Mesothelial cell of epicardium (in vitro differentiated cells): ENCODE data around the gene ANKRD36C. TPM values are rescaled to one million over a fixed set of nuclear protein-coding genes. Genes with fewer than 3 reads are reported as not detected.
"Not testable (repeated sequence)": the region's sequence is repeated elsewhere in the genome, so short reads cannot be mapped to it uniquely, and the experiment has no call there.

Source experiments
- DNase-seq, 2 experiments: peaks; one replicate each; pipeline ENCODE4 v3.0.0; 2021; ENCODE audit warnings: low spot score in 2 of 2; ENCODE audit not compliant: unreplicated experiment in 2 of 2
- H3K27ac Mint-ChIP-seq: 2 replicates; pipeline ENCODE4 v1.8.0; 2021; ENCODE audit warnings: mixed read lengths
- H3K27me3 Mint-ChIP-seq: 2 replicates; pipeline ENCODE4 v1.8.0; 2021; ENCODE audit warnings: low read depth, mixed read lengths
- H3K36me3 Mint-ChIP-seq: 2 replicates; pipeline ENCODE4 v1.8.0; 2021; ENCODE audit warnings: mixed read lengths
- H3K4me1 Mint-ChIP-seq: 2 replicates; pipeline ENCODE4 v1.8.0; 2021; ENCODE audit warnings: mixed read lengths
- H3K4me3 Mint-ChIP-seq: 2 replicates; pipeline ENCODE4 v1.8.0; 2021; ENCODE audit warnings: mild to moderate bottlenecking, moderate library complexity, mixed read lengths
- H3K9me3 Mint-ChIP-seq: 2 replicates; pipeline ENCODE4 v1.8.0; 2021; ENCODE audit warnings: mixed read lengths
- total RNA-seq: library from RNA; stranded (reverse); gene quantifications from 3 replicates; pipeline ENCODE4 v1.2.1, GENCODE V29; 2021
- TF ChIP-seq, protein P1 (sequence below): fragments of 200-600 bp; sonication (generic); IDR thresholded peaks from one replicate; pipeline ENCODE4 v1.5.0; 2021; ENCODE audit warnings: antibody characterized with exemption; ENCODE audit not compliant: unreplicated experiment

Gene ANKRD36C
- total RNA-seq, 1 donor from 2014 or later: 69.4 TPM

DNA sequence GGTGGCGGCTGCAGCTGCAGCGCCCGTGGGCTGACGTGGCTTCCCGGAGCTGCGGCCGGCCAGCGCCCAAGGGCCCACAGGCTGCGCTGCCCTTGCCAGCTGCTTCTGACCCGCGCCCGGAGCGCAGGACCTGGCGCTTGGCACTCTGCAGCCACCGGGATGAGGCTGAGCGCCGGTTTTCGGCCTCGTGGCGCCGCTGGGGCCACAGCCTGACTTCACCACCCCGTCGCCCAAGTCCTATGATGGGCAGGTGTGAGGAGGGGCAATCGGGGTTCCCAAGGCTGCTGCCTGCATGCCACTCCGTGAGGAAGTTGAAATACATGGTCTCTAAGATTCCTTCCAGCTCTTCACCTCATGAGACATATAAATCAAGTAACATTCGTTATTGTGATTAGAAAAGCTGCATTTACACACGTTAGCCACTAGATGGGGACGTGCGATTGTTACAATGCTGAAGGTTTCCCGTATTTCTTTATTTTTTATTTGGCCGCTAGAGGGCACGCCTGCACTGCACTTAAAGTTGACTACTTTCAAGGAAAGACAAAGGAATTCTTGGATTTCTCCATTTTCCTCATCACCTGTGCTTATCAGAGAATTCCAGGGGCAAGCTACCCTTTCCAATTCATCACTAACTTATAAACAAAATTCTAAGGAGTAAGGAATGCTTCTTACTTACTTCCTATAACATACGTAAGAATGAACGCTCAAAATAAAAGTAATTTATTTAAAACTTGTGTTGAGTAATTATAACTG, 1.1 kb upstream of the ANKRD36C start:
- H3K27ac Mint-ChIP-seq: peak overlapping the region; percentile 90
- peak in 1 of 2 experiments; percentile 62 for DNase-seq
- H3K27me3 Mint-ChIP-seq: peaks cover 33% of the 10 kb centered on the region
- not testable (repeated sequence) for H3K9me3 Mint-ChIP-seq, H3K36me3 Mint-ChIP-seq, H3K4me1 Mint-ChIP-seq
- TF ChIP-seq, protein P1, sequence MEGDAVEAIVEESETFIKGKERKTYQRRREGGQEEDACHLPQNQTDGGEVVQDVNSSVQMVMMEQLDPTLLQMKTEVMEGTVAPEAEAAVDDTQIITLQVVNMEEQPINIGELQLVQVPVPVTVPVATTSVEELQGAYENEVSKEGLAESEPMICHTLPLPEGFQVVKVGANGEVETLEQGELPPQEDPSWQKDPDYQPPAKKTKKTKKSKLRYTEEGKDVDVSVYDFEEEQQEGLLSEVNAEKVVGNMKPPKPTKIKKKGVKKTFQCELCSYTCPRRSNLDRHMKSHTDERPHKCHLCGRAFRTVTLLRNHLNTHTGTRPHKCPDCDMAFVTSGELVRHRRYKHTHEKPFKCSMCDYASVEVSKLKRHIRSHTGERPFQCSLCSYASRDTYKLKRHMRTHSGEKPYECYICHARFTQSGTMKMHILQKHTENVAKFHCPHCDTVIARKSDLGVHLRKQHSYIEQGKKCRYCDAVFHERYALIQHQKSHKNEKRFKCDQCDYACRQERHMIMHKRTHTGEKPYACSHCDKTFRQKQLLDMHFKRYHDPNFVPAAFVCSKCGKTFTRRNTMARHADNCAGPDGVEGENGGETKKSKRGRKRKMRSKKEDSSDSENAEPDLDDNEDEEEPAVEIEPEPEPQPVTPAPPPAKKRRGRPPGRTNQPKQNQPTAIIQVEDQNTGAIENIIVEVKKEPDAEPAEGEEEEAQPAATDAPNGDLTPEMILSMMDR: peak; percentile 98
- H3K4me3 Mint-ChIP-seq: peak overlapping the region; percentile 80

DNA sequence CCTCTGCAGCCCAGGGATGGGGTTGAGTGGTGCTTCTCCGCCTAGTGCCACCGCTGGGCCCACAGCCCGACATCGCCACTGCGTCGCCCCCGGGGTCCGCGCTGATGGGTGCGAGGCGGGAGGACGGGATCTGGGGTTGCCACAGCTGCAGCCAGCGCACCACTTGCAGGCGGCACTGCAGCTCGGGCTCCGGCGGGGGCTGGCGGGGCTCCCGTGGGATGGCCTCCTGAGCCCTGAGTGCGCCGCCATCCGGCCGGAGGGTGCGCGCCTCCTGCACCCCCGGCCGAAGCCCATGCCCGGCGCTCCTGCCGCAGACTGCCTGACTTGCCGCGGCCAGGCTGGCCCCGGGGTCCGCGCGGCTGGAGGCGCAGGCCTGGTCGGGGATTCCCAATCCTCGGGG, 478 bp upstream of the ANKRD36C start:
- H3K9me3 Mint-ChIP-seq, H3K27ac Mint-ChIP-seq, H3K4me1 Mint-ChIP-seq, DNase-seq, H3K36me3 Mint-ChIP-seq: not testable (repeated sequence)
- peak overlapping the region; percentile 95 for H3K4me3 Mint-ChIP-seq
- H3K27me3 Mint-ChIP-seq: peaks cover 28% of the 10 kb centered on the region

DNA sequence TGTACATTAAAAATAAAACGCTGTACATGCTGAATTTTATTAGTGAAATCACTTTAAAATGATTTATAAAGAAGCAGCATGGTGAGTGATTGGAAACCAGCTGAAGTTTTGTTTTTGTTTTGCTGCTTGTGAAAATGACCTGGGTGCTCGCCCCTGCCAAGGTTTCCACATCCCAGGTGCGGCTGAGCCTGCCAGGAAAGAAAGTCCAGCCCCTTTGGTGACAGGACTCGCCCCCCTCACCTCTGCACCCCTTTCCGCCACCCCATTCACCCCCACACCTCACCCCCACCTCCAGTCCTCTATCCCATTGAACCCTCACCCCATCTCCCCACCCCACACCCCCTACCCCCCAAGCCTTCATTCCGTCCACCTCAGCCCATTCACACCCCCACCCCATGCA, 740 bp downstream of the ANKRD36C start:
- Mint-ChIP-seq H3K27me3 (peaks cover 17% of the 10 kb centered on the region), H3K4me3 (peak overlapping the region; percentile 47)
- not testable (repeated sequence) for H3K36me3 Mint-ChIP-seq, H3K4me1 Mint-ChIP-seq, H3K27ac Mint-ChIP-seq, H3K9me3 Mint-ChIP-seq, DNase-seq

DNA sequence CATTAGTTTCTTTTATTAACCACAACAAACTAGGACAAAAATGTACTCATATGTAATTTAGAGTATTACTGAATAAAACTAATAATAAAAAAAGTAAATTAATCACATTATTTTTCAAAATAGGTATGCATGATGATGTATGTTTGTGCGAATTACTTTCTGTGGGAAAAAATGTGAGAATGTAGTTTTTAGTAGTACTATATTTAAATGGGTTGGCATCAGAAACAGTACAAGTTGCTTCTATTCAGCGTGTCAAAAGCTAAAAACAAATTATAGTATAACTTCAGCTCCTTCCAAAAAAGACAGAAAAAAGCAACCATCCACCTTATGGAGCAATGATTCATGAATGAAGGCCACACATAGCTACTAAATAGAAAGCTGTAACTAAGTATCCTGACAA, 40.0 kb downstream of the ANKRD36C start:
- H3K4me1 Mint-ChIP-seq, H3K27me3 Mint-ChIP-seq, DNase-seq, H3K27ac Mint-ChIP-seq, H3K36me3 Mint-ChIP-seq, H3K4me3 Mint-ChIP-seq: not testable (repeated sequence)
- peaks cover 11% of the 10 kb centered on the region for H3K9me3 Mint-ChIP-seq

DNA sequence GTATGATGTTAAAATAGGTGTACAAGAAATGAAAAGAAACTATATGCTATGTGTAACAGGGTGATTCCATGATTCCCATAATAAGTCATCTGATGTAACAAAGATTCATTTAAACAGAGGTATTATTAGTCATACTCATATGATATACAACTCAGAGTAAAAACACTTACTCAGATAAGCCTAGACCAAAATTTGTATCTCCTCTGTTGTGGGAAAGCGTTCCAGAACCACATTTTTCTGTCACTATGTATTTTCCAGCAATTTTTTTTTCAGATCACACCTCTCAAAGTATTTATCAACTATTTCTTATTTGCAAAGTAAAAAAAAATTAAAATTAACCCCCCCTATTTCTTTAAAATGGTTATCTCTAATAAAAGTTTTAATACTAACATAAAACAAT, 43.6 kb downstream of the ANKRD36C start:
- H3K9me3 Mint-ChIP-seq: peaks cover 16% of the 10 kb centered on the region
- not testable (repeated sequence) for H3K36me3 Mint-ChIP-seq, H3K27ac Mint-ChIP-seq, DNase-seq, H3K27me3 Mint-ChIP-seq, H3K4me3 Mint-ChIP-seq, H3K4me1 Mint-ChIP-seq

DNA sequence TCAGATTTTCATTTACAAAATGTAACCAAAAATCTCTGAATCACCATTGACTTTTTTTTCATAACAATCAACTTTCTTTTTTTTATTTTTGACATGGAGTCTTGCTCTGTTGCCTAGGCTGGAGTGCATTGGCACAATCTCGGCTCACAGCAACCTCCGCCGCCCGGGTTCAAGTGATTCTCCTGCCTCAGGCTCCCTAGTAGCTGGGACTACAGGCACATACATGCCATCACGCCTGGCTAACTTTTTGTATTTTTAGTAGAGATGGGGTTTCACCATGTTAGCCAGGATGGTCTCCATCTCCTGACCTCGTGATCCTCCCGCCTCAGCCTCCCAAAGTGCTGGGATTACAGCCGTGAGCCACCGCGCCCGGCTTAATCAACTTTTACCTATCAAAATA, 51.7 kb downstream of the ANKRD36C start:
- H3K36me3 Mint-ChIP-seq, H3K4me3 Mint-ChIP-seq, H3K4me1 Mint-ChIP-seq, H3K27ac Mint-ChIP-seq, DNase-seq, H3K27me3 Mint-ChIP-seq: not testable (repeated sequence)
- peaks cover 16% of the 10 kb centered on the region for H3K9me3 Mint-ChIP-seq

DNA sequence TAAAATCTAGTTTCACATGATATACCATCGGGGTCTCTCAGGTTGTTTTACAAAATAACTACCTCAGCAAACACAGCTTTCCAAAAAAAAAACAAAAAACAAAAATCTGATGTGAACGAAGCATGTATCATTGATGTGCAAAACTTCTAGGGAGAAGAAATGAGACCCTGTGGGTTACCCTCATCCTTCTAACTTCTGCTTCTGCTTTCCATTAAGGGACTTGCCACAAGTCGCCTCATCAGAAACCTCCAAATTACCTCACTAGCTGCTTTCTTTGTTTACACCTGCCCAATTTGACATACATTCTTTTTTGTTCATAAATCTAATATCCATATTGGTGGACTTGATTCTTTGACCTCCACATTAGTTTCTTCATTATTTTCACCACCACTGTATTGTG, 60.9 kb downstream of the ANKRD36C start:
- not testable (repeated sequence) for H3K27ac Mint-ChIP-seq, DNase-seq, H3K27me3 Mint-ChIP-seq, H3K4me1 Mint-ChIP-seq, H3K4me3 Mint-ChIP-seq
- Mint-ChIP-seq H3K9me3 (peaks cover 16% of the 10 kb centered on the region), H3K36me3 (peaks cover 18% of the 10 kb centered on the region)

DNA sequence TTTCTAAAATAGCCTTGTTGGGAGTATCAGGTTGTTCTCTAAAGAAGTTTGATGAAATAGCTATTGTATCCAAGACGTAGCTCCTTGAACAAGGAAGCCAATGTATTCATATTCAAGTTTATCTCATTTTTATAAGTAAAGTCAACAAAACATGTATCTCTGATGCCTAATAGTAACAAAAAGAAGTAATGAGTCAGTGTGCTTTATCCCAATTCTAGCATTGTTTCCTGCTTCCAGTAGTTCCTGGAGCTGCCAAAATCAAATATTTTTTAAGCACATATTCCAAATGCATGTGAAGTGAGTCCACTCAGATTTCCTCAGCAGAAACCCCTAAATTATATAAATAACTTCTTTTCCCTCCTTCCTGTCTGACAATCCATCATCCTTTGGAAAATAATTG, 74.6 kb downstream of the ANKRD36C start:
- H3K27me3 Mint-ChIP-seq, H3K4me3 Mint-ChIP-seq: not testable (repeated sequence)

DNA sequence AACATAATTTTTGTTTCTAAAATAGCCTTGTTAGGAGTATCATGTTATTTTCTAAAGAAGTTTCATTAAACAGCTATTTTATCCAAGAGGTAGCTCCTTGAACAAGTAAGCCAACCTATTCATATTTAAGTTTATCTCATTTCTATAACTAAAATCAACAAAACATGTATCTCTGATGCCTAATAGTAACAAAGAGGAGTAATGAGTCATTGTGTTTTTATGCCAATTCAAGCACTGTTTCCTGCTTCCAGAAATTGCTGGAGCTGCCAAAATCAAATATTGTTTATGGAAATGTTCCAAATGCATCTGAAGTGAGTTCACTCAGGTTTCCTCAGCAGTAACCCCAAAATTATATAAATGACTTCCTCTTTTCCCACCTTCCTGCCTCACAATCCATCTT, 76.5 kb downstream of the ANKRD36C start:
- H3K4me1 Mint-ChIP-seq, H3K4me3 Mint-ChIP-seq, H3K9me3 Mint-ChIP-seq, H3K27me3 Mint-ChIP-seq, DNase-seq, H3K27ac Mint-ChIP-seq: not testable (repeated sequence)
- peaks cover 39% of the 10 kb centered on the region for H3K36me3 Mint-ChIP-seq

More for the DNA sequence above, 74.6 kb downstream of the ANKRD36C start:
- DNase-seq, H3K4me1 Mint-ChIP-seq, H3K27ac Mint-ChIP-seq, H3K9me3 Mint-ChIP-seq: not testable (repeated sequence)
- peaks cover 40% of the 10 kb centered on the region for H3K36me3 Mint-ChIP-seq

DNA sequence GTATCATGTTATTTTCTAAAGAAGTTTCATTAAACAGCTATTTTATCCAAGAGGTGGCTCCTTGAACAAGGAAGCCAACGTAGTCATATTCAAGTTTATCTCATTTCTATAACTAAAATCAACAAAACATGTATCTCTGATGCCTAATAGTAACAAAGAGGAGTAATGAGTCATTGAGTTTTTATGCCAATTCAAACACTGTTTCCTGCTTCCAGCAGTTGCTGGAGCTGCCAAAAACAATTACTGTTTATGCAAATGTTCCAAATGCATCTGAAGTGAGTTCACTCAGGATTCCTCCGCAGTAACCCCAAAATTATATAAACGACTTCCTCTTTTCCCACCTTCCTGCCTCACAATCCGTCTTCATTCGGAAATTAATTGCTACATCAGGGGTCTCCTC, 80.2 kb downstream of the ANKRD36C start:
- H3K9me3 Mint-ChIP-seq, H3K27me3 Mint-ChIP-seq, DNase-seq, H3K4me1 Mint-ChIP-seq, H3K4me3 Mint-ChIP-seq, H3K27ac Mint-ChIP-seq: not testable (repeated sequence)
- H3K36me3 Mint-ChIP-seq: peaks cover 30% of the 10 kb centered on the region

DNA sequence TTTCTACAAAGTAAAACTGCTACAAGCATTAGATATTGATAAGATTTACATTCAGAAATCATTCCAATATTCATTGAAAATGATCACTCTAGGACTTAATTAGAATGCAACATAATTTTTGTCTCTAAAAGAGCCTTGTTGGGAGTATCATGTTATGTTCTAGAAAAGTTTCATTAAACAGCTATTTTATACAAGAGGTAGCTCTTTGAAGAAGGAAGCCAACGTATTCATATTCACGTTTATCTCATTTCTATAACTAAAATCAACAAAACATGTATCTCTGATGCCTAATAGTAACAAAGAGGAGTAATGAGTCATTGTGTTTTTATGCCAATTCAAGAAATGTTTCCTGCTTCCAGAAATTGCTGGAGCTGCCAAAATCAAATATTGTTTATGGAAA, 97.2 kb downstream of the ANKRD36C start:
- not testable (repeated sequence) for H3K27me3 Mint-ChIP-seq, DNase-seq, H3K4me1 Mint-ChIP-seq, H3K4me3 Mint-ChIP-seq, H3K9me3 Mint-ChIP-seq, H3K27ac Mint-ChIP-seq
- H3K36me3 Mint-ChIP-seq: peaks cover 12% of the 10 kb centered on the region

DNA sequence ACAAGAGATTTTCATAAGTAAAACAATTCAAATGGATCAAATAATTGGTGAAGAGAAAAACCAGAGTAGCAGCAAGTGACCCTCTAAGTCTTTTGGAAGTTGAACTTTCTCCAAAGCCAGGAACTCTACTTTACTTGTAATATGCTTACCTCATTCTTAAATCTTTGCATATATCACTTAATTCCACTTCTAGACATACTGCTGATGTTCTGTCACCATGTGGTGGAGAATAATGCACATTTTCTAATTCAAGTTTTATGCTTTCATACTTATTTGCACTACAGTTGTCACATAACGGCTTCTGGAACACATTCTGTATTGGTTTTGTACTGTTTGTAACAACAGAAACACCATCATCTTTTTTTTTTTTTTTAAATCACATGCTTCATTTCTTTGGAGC, 123.7 kb downstream of the ANKRD36C start:
- H3K27me3 Mint-ChIP-seq, H3K4me3 Mint-ChIP-seq, H3K27ac Mint-ChIP-seq, H3K4me1 Mint-ChIP-seq, H3K9me3 Mint-ChIP-seq, DNase-seq: not testable (repeated sequence)
- peaks cover 10% of the 10 kb centered on the region for H3K36me3 Mint-ChIP-seq

DNA sequence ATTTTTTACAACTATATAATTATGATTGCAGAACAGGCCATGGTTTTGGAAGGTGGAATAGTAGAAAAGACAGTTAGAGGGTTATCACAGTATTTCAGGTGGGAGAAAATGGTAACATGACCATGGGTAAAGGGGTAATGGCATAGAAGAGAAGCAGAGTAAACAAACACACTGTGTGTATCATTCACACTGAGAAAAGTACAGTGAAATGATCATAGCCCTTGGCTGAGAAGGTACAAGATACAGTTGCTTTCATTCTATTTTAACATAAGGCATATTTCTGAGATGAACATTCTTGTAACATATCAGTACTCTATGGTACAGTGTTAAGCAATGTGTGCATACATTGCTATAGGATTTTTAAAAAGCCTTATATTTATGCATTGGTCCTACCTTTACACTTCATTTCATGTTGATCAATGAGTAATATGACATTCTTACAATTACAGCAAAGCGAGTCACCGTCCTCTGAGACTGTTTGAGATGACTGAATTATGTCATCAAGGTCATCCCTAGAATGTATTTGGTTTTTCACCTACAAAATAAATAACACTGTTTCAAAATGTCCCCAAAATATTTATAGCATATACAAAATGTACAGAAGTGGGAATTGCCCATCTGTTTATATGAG, 124.5 kb downstream of the ANKRD36C start:
- H3K27me3 Mint-ChIP-seq, H3K4me3 Mint-ChIP-seq, DNase-seq, H3K9me3 Mint-ChIP-seq, H3K4me1 Mint-ChIP-seq, H3K27ac Mint-ChIP-seq: not testable (repeated sequence)
- peaks cover 10% of the 10 kb centered on the region for H3K36me3 Mint-ChIP-seq
